ENCODE results near the gene EZH2. TPM values are rescaled to one million over a fixed set of nuclear protein-coding genes. Genes with fewer than 3 reads are reported as not detected.

EZH2 gene
- total RNA-seq, 1 experiment from 2014 or later: 35.4 TPM

- Mint-ChIP-seq H3K27me3 (ENCODE audit: low read depth) (no peaks in the 10 kb centered on the region), H3K36me3 (no peaks in the 10 kb centered on the region), H3K4me3 (no peak overlapping the region), H3K27ac (no peak overlapping the region), H3K9me3 (no peaks in the 10 kb centered on the region), H3K4me1 (peaks cover 10% of the 10 kb centered on the region; the same call in 1 of the 2 replicates)
- POLR2A ChIA-PET: no interaction called here
- DNase-seq (ENCODE audit: low spot score) (no peak), ATAC-seq (no peak)
- CTCF ChIA-PET: interaction anchor here (1.0 to 1.3 kb wide), 2 partner anchors 10 to 48 kb away, joined by 3 to 6 read pairs; no protein-coding TSS in a partner anchor
- TF ChIP-seq ZNF317 (CRISPR knock-in tag; IDR thresholded peaks at IDR 0.05; ENCODE audit: borderline replicate concordance, low read depth) (no peak), FOXJ3 (CRISPR knock-in tag; IDR thresholded peaks at IDR 0.05; ENCODE audit: borderline replicate concordance) (no peak), MYBL2 (CRISPR knock-in tag; IDR thresholded peaks at IDR 0.05) (no peak), ERG (CRISPR knock-in tag; IDR thresholded peaks at IDR 0.05) (no peak)
Measured at GRCh38 chr7:148915211-148915610, 31.1 kb upstream of the EZH2 start.

- ATAC-seq (no peak), DNase-seq (ENCODE audit: low spot score) (no peak)
- no peaks in the 10 kb centered on the region for H3K27me3 Mint-ChIP-seq (ENCODE audit: low read depth)
- H3K4me3 Mint-ChIP-seq: no peak overlapping the region
- TF ChIP-seq FOXK1 (CRISPR knock-in tag; IDR thresholded peaks at IDR 0.05) (no peak), CBFB (CRISPR knock-in tag; IDR thresholded peaks at IDR 0.05; ENCODE audit: low read depth) (no peak)
- ChIA-PET CTCF (interaction anchor here (1.0 kb wide), 1 partner anchor 49 kb away, joined by 6 read pairs; no protein-coding TSS in a partner anchor), POLR2A (no interaction called here)
- no peak overlapping the region for H3K27ac Mint-ChIP-seq
- no peaks in the 10 kb centered on the region for H3K36me3 Mint-ChIP-seq
- no peaks in the 10 kb centered on the region for H3K9me3 Mint-ChIP-seq
- peaks cover 13% of the 10 kb centered on the region for H3K4me1 Mint-ChIP-seq
Measured at GRCh38 chr7:148914208-148914777, 30.2 kb upstream of the EZH2 start.

- no peaks in the 10 kb centered on the region for H3K9me3 Mint-ChIP-seq
- ChIA-PET POLR2A (no interaction called here), CTCF (no interaction called here)
- no peaks in the 10 kb centered on the region for H3K36me3 Mint-ChIP-seq
- H3K27me3 Mint-ChIP-seq (ENCODE audit: low read depth): no peaks in the 10 kb centered on the region
- DNase-seq (ENCODE audit: low spot score): no peak
- no peak overlapping the region for H3K4me3 Mint-ChIP-seq
- no peak overlapping the region for H3K27ac Mint-ChIP-seq
- TF ChIP-seq ZNF532 (CRISPR knock-in tag; IDR thresholded peaks at IDR 0.05; ENCODE audit: borderline replicate concordance) (no peak), FOXJ3 (CRISPR knock-in tag; IDR thresholded peaks at IDR 0.05; ENCODE audit: borderline replicate concordance) (no peak), FOXK1 (CRISPR knock-in tag; IDR thresholded peaks at IDR 0.05) (no peak), STAT6 (CRISPR knock-in tag; conservative IDR thresholded peaks at IDR 0.05; ENCODE audit: low read depth) (no peak), ZNF317 (CRISPR knock-in tag; IDR thresholded peaks at IDR 0.05; ENCODE audit: borderline replicate concordance, low read depth) (no peak), NR2C2 (CRISPR knock-in tag; IDR thresholded peaks at IDR 0.05) (no peak), SOX15 (CRISPR knock-in tag; IDR thresholded peaks at IDR 0.05) (no peak), ZNF423 (CRISPR knock-in tag; IDR thresholded peaks at IDR 0.05) (no peak), GTF2I (CRISPR knock-in tag; conservative IDR thresholded peaks at IDR 0.05) (no peak), E2F1 (CRISPR knock-in tag; IDR thresholded peaks at IDR 0.05) (no peak), ZMAT4 (CRISPR knock-in tag; IDR thresholded peaks at IDR 0.05) (no peak)
- H3K4me1 Mint-ChIP-seq: peaks cover 27% of the 10 kb centered on the region
- no peak for ATAC-seq
Measured at GRCh38 chr7:148912758-148913541, 28.9 kb upstream of the EZH2 start.
